GM12891 (cell line): Measurements from ENCODE around the gene KIF6.

ENCODE experiments used
- PAX5 ChIP-seq: IDR thresholded peaks from 2 replicates; pipeline ENCODE4 v1.6.1; 2011; ENCODE audit warnings: low read length, moderate library complexity, mild to moderate bottlenecking; ENCODE audit not compliant: insufficient read depth, severe bottlenecking
- POLR2A ChIP-seq: IDR thresholded peaks from 2 replicates; pipeline ENCODE4 v1.6.1; 2011; ENCODE audit warnings: low read depth, low read length, control low read depth
- POLR2AphosphoS5 ChIP-seq: IDR thresholded peaks from 2 replicates; pipeline ENCODE4 v1.6.1; 2011; ENCODE audit warnings: low read depth, low read length, control low read depth
- POU2F2 ChIP-seq: IDR thresholded peaks from 2 replicates; pipeline ENCODE4 v1.6.1; 2011; ENCODE audit warnings: low read depth, mild to moderate bottlenecking, control low read depth, low read length, moderate library complexity
- SPI1 ChIP-seq: IDR thresholded peaks from 2 replicates; pipeline ENCODE4 v1.6.1; 2011; ENCODE audit warnings: low read depth, low read length, control low read depth
- TAF1 ChIP-seq: IDR thresholded peaks from 2 replicates; pipeline ENCODE4 v1.6.1; 2011; ENCODE audit warnings: low read depth, low read length, control low read depth

- TF ChIP-seq POLR2AphosphoS5 = no peak
- no peak for TF ChIP-seq POLR2A
- no peak for TF ChIP-seq SPI1
- no peak for TF ChIP-seq TAF1
- no peak for TF ChIP-seq POU2F2
- TF ChIP-seq PAX5 = no peak
Observed at GRCh38 chr6:39362487-39362865, 362.7 kb downstream of the KIF6 start.
